WERI-Rb-1 (cell line): ENCODE results near the gene KRT12.
"Not testable (repeated sequence)": the region's sequence is repeated elsewhere in the genome, so short reads cannot be mapped to it uniquely, and the experiment has no call there.

Experiments
- DNase-seq: peaks from one replicate; pipeline ENCODE4 v3.0.0-alpha.2; 2020
- H3K27ac ChIP-seq: fragments of 250-450 bp; sonication (Bioruptor Pico); 2 replicates; pipeline ENCODE4 v1.5.1; 2020; ENCODE audit warnings: mild to moderate bottlenecking, moderate library complexity
- H3K27me3 ChIP-seq: fragments of 250-450 bp; sonication (Bioruptor Pico); 2 replicates; pipeline ENCODE4 v1.5.1; 2021; ENCODE audit warnings: mild to moderate bottlenecking, low read depth, moderate library complexity; ENCODE audit not compliant: insufficient read depth, severe bottlenecking
- H3K36me3 ChIP-seq: fragments of 250-450 bp; sonication (Bioruptor Pico); 2 replicates; pipeline ENCODE4 v1.5.1; 2020; ENCODE audit warnings: mild to moderate bottlenecking, moderate library complexity
- H3K4me3 ChIP-seq: 2 replicates; pipeline ENCODE4 v1.5.1; 2011; ENCODE audit warnings: low read depth, mild to moderate bottlenecking, control low read depth, low read length
- H3K9me3 ChIP-seq: fragments of 250-450 bp; sonication (Bioruptor Pico); 2 replicates; pipeline ENCODE4 v1.5.1; 2021; ENCODE audit warnings: mild to moderate bottlenecking, moderate library complexity; ENCODE audit not compliant: severe bottlenecking
- CTCF ChIP-seq: IDR thresholded peaks from 2 replicates; pipeline ENCODE4 v1.5.1; 2011; ENCODE audit warnings: low read depth, mild to moderate bottlenecking, control low read depth, inconsistent platforms, low read length

The KRT12 gene

GRCh38 chr17:40871316-40871715 lies 4.3 kb upstream of the KRT12 start:
- no peak for TF ChIP-seq CTCF
- H3K4me3 ChIP-seq = no peak overlapping the region
- peaks cover 96% of the 10 kb centered on the region for H3K27me3 ChIP-seq
- H3K9me3 ChIP-seq = peaks cover 2% of the 10 kb centered on the region
- DNase-seq = no peak
- no peak overlapping the region for H3K27ac ChIP-seq
- no peaks in the 10 kb centered on the region for H3K36me3 ChIP-seq

- H3K27ac ChIP-seq = no peak overlapping the region
These were observed 3.1 kb upstream of the KRT12 start for GRCh38 chr17:40870136-40870535.

GRCh38 chr17:40864661-40865390 lies 2.2 kb downstream of the KRT12 start:
- Histone ChIP-seq H3K27ac (no peak overlapping the region), H3K4me3 (no peak overlapping the region), H3K27me3 (peaks cover 94% of the 10 kb centered on the region), H3K9me3 (peaks cover 4% of the 10 kb centered on the region), H3K36me3 (no peaks in the 10 kb centered on the region)
- TF ChIP-seq CTCF = no peak
- DNase-seq = no peak

More at GRCh38 chr17:40870136-40870535, 3.1 kb upstream of the KRT12 start:
- H3K36me3 ChIP-seq = no peaks in the 10 kb centered on the region
- peaks cover 2% of the 10 kb centered on the region for H3K9me3 ChIP-seq
- no peak overlapping the region for H3K4me3 ChIP-seq
- H3K27me3 ChIP-seq = peaks cover 96% of the 10 kb centered on the region
- no peak for TF ChIP-seq CTCF
- DNase-seq = no peak

- Histone ChIP-seq H3K27ac (no peak overlapping the region), H3K36me3 (no peaks in the 10 kb centered on the region), H3K9me3 (peaks cover 4% of the 10 kb centered on the region), H3K4me3 (no peak overlapping the region), H3K27me3 (peaks cover 91% of the 10 kb centered on the region)
- peak; percentile 33 for DNase-seq
- peak; percentile 40; the same call in 1 of the 2 replicates for TF ChIP-seq CTCF
These were observed 3.9 kb downstream of the KRT12 start for GRCh38 chr17:40862985-40863733.

GRCh38 chr17:40859536-40859935 lies 7.5 kb downstream of the KRT12 start:
- Histone ChIP-seq H3K27me3 (peaks cover 77% of the 10 kb centered on the region), H3K36me3 (no peaks in the 10 kb centered on the region), H3K9me3 (peaks cover 4% of the 10 kb centered on the region), H3K27ac (no peak overlapping the region), H3K4me3 (no peak overlapping the region)
- DNase-seq = no peak
- no peak for TF ChIP-seq CTCF

GRCh38 chr17:40858667-40859066 lies 8.4 kb downstream of the KRT12 start:
- not testable (repeated sequence) for H3K4me3 ChIP-seq, H3K9me3 ChIP-seq, H3K27ac ChIP-seq

More at GRCh38 chr17:40858667-40859066, 8.4 kb downstream of the KRT12 start:
- H3K36me3 ChIP-seq, DNase-seq: not testable (repeated sequence)
- peaks cover 77% of the 10 kb centered on the region for H3K27me3 ChIP-seq
